RWPE2 (cell line): Measurements from ENCODE around the gene AXIN2.

Experiments
- ATAC-seq: fragments of 200-7000 bp; cut with Tn5 transposase; 3 replicates; pipeline ENCODE4 v1.9.1; 2021; ENCODE audit warnings: low read depth
- DNase-seq: peaks from one replicate; pipeline ENCODE4 v3.0.0-alpha.2; 2020; ENCODE audit warnings: low spot score
- H3K27ac ChIP-seq: fragments of 450-650 bp; 2 replicates; pipeline ENCODE4 v1.5.1; 2017; ENCODE audit warnings: mild to moderate bottlenecking; ENCODE audit not compliant: poor library complexity, severe bottlenecking
- H3K27me3 ChIP-seq: fragments of 250-450 bp; sonication (Bioruptor Pico); 2 replicates; pipeline ENCODE4 v1.5.1; 2021; ENCODE audit warnings: mild to moderate bottlenecking, moderate library complexity; ENCODE audit not compliant: insufficient read depth, poor library complexity, severe bottlenecking
- H3K36me3 ChIP-seq: fragments of 250-450 bp; sonication (Bioruptor Pico); 2 replicates; pipeline ENCODE4 v1.5.1; 2020; ENCODE audit warnings: low read depth, mild to moderate bottlenecking, moderate library complexity
- H3K4me1 ChIP-seq: fragments of 250-450 bp; sonication (Bioruptor Pico); 2 replicates; pipeline ENCODE4 v1.5.1; 2021; ENCODE audit warnings: mild to moderate bottlenecking, moderate library complexity; ENCODE audit not compliant: insufficient read depth, poor library complexity, severe bottlenecking
- H3K4me3 ChIP-seq: fragments of 250-450 bp; sonication (Bioruptor Pico); 2 replicates; pipeline ENCODE4 v1.5.1; 2021; ENCODE audit warnings: mild to moderate bottlenecking, moderate library complexity; ENCODE audit not compliant: severe bottlenecking
- H3K9me3 ChIP-seq: fragments of 250-450 bp; sonication (Bioruptor Pico); 2 replicates; pipeline ENCODE4 v1.5.1; 2021; ENCODE audit warnings: mild to moderate bottlenecking, moderate library complexity; ENCODE audit not compliant: severe bottlenecking
- CTCF ChIP-seq: fragments of 450-650 bp; IDR thresholded peaks from one replicate; pipeline ENCODE4 v1.5.1; 2017; ENCODE audit warnings: mild to moderate bottlenecking, moderate library complexity; ENCODE audit not compliant: poor library complexity, severe bottlenecking

AXIN2 gene

GRCh38 chr17:65489413-65490155, 71.9 kb downstream of the AXIN2 start:
- DNase-seq (no peak), ATAC-seq (no peak)
- no peak overlapping the region for H3K4me3 ChIP-seq
- peaks cover 3% of the 10 kb centered on the region for H3K27me3 ChIP-seq
- no peaks in the 10 kb centered on the region for H3K36me3 ChIP-seq
- H3K9me3 ChIP-seq = no peaks in the 10 kb centered on the region
- no peak for TF ChIP-seq CTCF
- H3K27ac ChIP-seq = no peak overlapping the region
- no peaks in the 10 kb centered on the region for H3K4me1 ChIP-seq

GRCh38 chr17:65488665-65489064, 72.8 kb downstream of the AXIN2 start:
- no peak overlapping the region for H3K4me3 ChIP-seq
- no peak overlapping the region for H3K27ac ChIP-seq
- H3K27me3 ChIP-seq = peaks cover 3% of the 10 kb centered on the region
- DNase-seq (no peak), ATAC-seq (no peak)
- no peaks in the 10 kb centered on the region for H3K36me3 ChIP-seq
- H3K9me3 ChIP-seq = no peaks in the 10 kb centered on the region
- H3K4me1 ChIP-seq = no peaks in the 10 kb centered on the region
- no peak for TF ChIP-seq CTCF

- H3K36me3 ChIP-seq = no peaks in the 10 kb centered on the region
- H3K9me3 ChIP-seq = no peaks in the 10 kb centered on the region
- ATAC-seq (no peak), DNase-seq (no peak)
- H3K4me1 ChIP-seq = no peaks in the 10 kb centered on the region
- no peak for TF ChIP-seq CTCF
- H3K27ac ChIP-seq = no peak overlapping the region
- H3K4me3 ChIP-seq = no peak overlapping the region
- peaks cover 3% of the 10 kb centered on the region for H3K27me3 ChIP-seq
Measured at GRCh38 chr17:65487990-65488389, 73.5 kb downstream of the AXIN2 start.

GRCh38 chr17:65487161-65487560, 74.3 kb downstream of the AXIN2 start:
- TF ChIP-seq CTCF = no peak
- Histone ChIP-seq H3K27me3 (peaks cover 3% of the 10 kb centered on the region), H3K36me3 (no peaks in the 10 kb centered on the region), H3K4me1 (no peaks in the 10 kb centered on the region), H3K4me3 (no peak overlapping the region), H3K27ac (no peak overlapping the region), H3K9me3 (no peaks in the 10 kb centered on the region)
- DNase-seq (no peak), ATAC-seq (no peak)
